GM19035 (cell line): ENCODE measurements around the gene COL23A1.

Experiments
- ATAC-seq: cut with Tn5 transposase; IDR thresholded peaks from one replicate; pipeline ENCODE4 v1.9.1; 2021; ENCODE audit not compliant: unreplicated experiment

The COL23A1 gene

DNA sequence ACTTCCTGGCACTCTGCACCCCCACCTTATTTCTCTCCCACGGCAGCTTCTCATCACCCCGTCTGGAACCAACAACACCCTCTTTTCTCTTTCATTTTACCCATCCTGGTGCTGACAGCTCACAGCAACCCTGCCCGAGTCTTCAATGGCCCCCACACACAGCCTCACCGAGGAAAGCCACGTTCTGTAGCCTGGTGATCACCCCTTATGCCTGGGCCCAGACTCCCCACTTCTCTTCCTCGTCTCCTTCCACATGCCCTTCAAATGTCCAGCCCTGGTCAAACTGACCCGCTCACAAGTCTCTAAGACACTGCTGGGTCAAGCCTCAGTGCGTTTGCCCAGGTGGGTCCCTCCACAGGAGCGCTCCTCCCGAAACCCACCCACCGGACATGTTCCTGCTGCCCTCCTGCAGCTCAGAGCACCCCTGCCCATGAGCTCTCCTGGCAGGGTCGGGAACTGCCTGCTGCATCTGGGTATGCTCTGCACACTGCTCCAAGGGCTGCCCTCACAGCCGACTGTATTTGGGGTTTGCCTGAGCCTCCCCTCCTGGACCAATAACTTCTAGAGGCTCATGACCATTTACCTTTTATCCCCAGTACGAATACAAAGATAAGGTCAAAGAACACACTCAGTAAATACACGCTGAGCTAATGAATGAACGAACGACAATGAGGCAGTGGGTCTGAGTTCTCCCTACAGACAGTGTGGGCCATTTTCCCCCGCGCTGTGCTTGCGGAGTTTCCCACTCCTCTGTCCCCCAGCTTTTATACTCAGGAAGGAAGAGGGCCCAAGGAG, 202.9 kb downstream of the COL23A1 start:
- no peak for ATAC-seq

DNA sequence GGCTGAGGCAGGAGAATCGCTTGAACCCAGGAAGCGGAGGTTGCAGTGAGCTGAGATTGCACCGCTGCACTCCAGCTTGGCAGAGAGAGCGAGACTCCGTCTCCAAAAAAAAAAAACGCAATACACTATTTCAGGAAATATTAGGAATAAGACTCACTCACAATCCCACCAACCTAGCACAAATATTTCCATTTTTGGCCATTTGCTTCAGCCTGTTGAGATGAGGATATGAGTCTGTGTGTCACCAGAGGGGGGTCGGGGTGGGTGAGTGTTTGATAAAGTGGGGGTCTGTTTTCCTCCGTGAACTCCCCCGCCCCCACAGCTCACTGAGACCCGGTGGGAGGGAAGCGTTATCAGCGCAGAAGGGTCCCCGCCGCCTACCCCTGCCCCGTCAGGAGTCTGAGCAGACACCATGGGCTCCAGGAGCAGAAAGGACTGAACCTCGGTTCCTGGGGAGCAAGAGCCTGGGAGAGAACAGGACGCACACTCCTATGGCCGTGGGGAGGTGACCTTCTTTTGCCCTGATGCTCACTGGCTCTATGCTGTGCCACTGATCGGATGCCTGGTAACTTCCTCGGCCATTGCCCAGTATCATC, 203.8 kb downstream of the COL23A1 start:
- ATAC-seq = no peak

GRCh38 chr5:178385496-178385890, 204.7 kb downstream of the COL23A1 start:
- ATAC-seq = no peak

DNA sequence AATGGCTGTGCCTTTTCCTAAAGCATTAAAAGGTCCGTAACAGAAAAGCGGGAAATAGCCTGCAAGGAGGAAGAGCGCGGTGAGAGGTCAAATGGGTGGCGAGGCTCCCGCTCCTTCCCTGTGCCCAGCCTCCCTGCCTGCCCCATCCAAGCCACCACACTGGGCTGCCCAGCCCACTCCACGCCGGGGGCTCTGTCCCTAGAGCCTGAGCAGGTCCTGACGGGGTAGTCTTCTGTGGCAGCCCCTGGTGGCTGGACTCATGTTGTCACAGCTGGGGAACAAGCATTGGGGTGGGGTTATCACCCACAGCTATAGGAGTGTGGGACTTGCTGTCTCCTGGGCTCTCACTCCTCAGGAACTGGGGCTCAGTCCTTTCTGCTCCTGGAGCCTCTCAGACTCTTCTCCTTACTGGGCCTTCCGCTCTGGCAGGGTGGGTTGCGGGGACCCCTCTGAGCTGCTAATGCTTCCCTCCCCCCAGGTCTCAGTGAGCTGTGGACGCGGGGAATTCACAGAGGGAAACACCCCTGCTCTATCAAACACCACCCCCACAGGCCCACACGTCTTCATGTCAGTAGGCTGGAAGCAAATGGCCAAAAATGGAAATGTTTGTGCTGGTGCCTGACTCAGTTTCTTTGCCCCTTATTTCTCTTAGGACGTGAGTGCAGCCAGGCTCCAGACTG, 205.2 kb downstream of the COL23A1 start:
- ATAC-seq = no peak

- ATAC-seq = no peak
These were observed 206.0 kb downstream of the COL23A1 start for GRCh38 chr5:178383919-178384815.

GRCh38 chr5:178383301-178383918, 206.8 kb downstream of the COL23A1 start:
- ATAC-seq = no peak

GRCh38 chr5:178382754-178383164, 207.4 kb downstream of the COL23A1 start:
- no peak for ATAC-seq

- no peak for ATAC-seq
These were observed 208.1 kb downstream of the COL23A1 start for GRCh38 chr5:178381921-178382695.

GRCh38 chr5:178381206-178381605, 209.0 kb downstream of the COL23A1 start:
- no peak for ATAC-seq

DNA sequence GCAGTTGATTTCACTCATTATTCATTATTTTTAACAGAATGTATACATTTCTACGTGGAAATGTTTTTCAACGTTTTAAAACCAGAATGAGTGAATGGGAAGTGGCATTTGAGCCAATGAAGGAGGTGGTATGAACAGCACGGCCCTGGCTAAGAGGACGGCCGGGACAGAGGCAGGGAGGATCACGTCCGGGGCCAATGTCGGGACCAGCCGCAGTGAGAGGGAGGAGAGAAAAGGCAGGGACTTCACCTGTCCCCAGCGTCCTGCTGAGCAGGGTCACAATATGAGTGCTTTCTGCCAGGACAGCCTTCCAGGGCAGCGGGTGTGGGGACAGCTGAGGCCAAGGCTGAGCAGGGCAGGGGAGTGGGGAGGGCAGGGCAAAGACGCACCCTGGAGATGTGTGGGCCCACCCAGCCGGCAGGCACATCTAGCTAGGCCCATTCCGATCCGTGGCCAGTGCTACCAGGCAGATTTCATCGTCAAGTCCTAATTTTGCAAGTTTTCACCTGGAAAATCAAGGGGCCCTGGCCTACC, 209.6 kb downstream of the COL23A1 start:
- no peak for ATAC-seq

GRCh38 chr5:178380086-178380485, 210.1 kb downstream of the COL23A1 start:
- no peak for ATAC-seq

GRCh38 chr5:178378527-178379484, 211.4 kb downstream of the COL23A1 start:
- no peak for ATAC-seq

- no peak for ATAC-seq
These were observed 212.5 kb downstream of the COL23A1 start for GRCh38 chr5:178377583-178378270.

- no peak for ATAC-seq
These were observed 213.1 kb downstream of the COL23A1 start for GRCh38 chr5:178376921-178377582.

- no peak for ATAC-seq
These were observed 214.8 kb downstream of the COL23A1 start for GRCh38 chr5:178375348-178375747.

DNA sequence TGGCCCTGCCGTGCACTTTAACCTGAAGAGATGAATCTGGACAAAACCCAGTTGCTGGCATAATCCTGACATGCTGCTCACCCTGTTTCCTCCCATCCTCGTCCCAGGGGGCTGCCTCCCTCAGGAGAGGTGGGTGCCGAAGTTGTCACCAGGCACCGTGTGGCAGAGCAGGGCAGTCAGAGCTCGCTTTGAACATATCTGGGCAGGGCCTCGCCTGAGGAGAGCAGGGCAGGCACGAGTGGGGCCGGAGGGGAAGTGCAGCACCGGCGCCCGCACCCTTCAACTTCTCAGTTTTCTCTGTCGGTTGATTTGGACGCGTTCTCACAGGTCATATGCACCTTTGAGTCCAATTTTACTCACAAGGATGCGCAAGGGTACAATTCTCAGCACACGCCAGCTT, 216.5 kb downstream of the COL23A1 start:
- no peak for ATAC-seq

DNA sequence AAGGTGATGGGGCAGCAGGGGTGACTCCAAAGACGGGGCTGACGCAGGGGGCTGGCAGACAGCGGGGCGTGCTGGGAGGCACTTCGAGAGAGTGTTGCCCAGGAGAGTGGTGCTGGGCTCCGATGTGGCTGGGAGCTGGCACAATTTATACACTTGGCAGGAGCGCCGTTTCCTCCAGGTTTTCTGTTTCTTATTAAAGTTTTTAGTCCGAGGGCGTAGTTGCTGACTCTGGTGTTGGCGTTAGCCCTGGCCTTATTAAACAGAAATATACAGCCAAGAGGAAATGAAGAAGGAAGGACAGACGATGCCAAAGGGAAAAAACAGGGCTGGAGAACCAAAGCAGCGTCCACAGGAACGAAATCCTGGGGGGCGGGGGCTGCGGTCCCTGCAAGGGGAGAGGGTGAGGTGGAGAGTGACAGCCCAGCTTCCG, 218.0 kb downstream of the COL23A1 start:
- ATAC-seq = no peak
